Activated naive CD4-positive, alpha-beta T cell treated with anti-CD3 and anti-CD28 coated beads, Interleukin-2, amount 50 U/mL, for 72 hours (primary cell): ENCODE results near the gene ADRM1. TPM values are rescaled to one million over a fixed set of nuclear protein-coding genes. Genes with fewer than 3 reads are reported as not detected.
A peak's percentile ranks its signal among the peaks of the same experiment; 100 is the strongest.

Experiments
- ATAC-seq, 2 donors: fragments of 150-1000 bp; cut with Tn5 transposase; 2 replicates each; pipeline ENCODE4 v1.10.0; 2021; ENCODE audit warnings: mild to moderate bottlenecking in 2 of 2, moderate library complexity in 2 of 2
- DNase-seq, 2 donors: peaks; one replicate each; pipeline ENCODE4 v3.0.0; 2021 to 2022; ENCODE audit warnings: low spot score in 2 of 2
- H3K27ac Mint-ChIP-seq, 2 donors: one replicate each; pipeline ENCODE4 v1.8.0; 2022; ENCODE audit warnings: mild to moderate bottlenecking in 2 of 2, mixed read lengths in 2 of 2
- H3K36me3 Mint-ChIP-seq, 2 donors: one replicate each; pipeline ENCODE4 v1.8.0; 2022; ENCODE audit warnings: mixed read lengths in 2 of 2
- H3K9me3 Mint-ChIP-seq, 2 donors: one replicate each; pipeline ENCODE4 v1.8.0; 2022; ENCODE audit warnings: mixed read lengths in 2 of 2
- total RNA-seq, 2 donors: library from RNA; stranded (reverse); gene quantifications; one replicate each; pipeline ENCODE4 v1.2.3, GENCODE V29; 2022

The ADRM1 gene
- total RNA-seq, 2 donors from 2014 or later = 92.6 to 93.6 TPM

DNA sequence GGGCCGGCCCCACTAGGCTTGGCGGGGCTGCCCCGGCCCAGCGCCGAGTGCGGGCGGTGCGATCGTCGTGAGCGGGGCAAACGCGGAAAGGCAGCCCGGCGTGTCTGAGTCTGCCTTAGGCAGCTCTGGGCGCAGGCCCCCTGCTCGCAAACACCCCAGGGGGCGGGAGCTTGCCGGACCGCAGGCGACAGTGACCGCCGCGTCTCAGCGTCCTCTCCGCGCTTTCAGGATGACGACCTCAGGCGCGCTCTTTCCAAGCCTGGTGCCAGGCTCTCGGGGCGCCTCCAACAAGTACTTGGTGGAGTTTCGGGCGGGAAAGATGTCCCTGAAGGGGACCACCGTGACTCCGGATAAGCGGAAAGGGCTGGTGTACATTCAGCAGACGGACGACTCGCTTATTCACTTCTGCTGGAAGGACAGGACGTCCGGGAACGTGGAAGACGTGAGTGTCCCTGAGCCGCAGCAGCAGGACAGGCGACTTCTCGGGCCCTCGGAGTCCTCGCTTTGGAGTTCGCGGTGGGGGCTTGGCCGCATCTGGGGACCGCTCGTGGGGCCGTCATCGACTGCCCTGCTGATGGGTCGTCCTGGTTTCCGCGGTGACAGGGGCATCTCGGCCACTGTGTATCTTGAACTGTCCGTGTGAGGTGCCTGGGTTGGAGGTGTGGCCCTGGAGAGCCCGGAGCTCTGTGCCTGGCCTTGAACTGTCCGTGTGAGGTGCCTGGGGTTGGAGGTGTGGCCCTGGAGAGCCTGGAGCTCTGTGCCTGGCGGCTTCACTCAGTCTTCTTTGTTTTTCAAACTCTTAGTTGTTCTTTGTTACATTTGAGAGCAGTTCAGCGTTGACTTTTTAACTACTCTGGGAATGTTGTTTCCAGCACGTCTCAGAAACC is 786 bp downstream of the ADRM1 start:
- peak overlapping the region; percentile 94 to 98 for H3K27ac Mint-ChIP-seq
- ATAC-seq = peak in 1 of 2 donors; percentile 14
- DNase-seq = no peak
- H3K9me3 Mint-ChIP-seq = no peaks in the 10 kb centered on the region
- H3K36me3 Mint-ChIP-seq = peaks cover 13 to 31% of the 10 kb centered on the region in 2 donors

DNA sequence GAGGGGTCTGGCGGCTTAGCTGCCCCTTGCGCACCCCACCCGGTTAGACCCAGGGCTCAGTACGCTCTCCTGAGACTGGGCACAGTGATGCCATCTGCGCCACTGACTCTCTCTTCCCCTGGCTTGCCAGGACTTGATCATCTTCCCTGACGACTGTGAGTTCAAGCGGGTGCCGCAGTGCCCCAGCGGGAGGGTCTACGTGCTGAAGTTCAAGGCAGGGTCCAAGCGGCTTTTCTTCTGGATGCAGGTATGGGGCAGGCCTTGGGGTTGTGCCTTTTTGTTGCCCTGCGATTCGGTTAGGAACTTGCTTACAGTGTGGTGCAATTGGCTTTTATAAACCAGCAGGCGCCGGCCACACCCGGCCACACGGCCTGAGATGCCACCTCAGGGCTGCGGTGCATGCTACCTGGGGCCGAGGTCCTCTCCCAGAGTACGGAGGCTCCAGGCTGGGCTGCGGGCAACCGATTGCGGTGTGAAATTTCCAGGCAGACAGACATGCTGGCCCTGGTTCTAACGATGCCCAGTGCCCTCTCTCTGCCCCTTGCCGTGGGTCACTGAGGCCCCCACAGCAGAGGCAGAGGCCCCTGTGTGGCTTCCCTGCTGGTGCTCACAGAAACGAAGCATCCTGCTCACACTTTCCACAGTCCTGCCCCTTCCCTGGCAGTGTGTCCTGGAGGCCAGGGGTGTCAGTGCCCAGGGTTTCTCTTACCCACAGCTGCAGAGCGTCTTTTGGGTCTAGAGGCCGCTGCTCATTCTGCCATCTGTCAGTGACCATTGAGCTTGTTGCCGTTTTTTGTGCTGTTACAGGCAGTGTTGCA is 1.7 kb downstream of the ADRM1 start:
- DNase-seq (no peak), ATAC-seq (no peak)
- peak overlapping the region; percentile 94 to 98 for H3K27ac Mint-ChIP-seq
- peaks cover 13 to 31% of the 10 kb centered on the region in 2 donors for H3K36me3 Mint-ChIP-seq
- no peaks in the 10 kb centered on the region for H3K9me3 Mint-ChIP-seq

DNA sequence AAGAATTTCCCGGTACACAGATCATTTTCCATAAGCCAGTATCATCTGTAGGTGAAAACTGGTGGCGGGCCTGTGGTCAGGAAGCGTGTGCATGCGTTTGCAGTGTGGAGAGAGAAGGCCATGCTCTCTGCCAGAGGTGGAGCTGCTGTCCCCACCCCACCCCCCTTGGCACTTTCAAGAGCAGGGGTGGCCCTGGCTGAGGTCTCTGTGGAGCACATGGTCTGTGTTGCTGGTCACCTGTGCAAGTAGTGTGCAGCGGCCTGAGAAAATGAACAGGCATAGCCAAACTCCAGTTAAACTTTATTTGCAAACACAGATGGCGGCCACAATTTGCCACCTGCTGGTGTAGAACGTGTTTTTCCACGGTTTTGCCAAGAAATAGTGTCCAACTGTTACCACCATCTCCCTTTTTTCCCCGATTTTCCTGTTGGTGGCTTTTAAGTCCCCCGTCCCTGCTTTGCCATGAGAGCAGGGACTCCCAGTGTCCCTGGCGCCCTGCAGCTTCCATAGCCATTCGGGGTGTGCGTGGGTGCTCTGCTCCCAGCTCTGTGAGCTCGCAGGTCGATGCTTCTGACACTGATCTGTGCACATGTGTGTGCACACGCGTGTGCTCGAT is 2.5 kb downstream of the ADRM1 start:
- peaks cover 13 to 31% of the 10 kb centered on the region in 2 donors for H3K36me3 Mint-ChIP-seq
- DNase-seq = no peak

DNA sequence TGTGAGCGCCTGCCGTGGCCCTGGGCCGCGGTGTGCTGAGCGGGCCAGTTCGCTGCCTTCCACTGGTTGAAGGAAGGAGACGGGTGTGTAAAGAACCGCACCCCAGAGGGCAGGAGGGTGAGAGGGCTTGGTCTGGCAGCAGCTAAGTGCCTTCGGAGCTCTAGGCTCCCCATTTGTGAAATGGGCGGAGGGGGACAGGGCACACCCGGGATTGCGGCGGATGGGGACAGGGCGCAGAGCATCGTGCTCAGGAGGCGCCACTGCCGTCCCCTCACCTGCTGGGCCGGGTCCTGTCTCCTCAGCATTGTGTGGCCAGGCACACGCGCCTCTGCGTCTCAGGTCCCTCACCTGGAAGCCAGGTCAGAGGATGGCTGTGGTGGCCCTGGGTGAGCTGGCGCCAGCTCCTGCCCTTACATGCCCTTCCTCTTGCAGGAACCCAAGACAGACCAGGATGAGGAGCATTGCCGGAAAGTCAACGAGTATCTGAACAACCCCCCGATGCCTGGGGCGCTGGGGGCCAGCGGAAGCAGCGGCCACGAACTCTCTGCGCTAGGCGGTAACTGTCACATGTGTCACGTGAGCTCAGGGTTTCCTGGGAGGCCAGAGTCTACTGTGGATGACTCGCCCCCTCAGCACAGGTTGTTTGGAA is 3.1 kb downstream of the ADRM1 start:
- no peak for DNase-seq

More for the DNA sequence above, 2.5 kb downstream of the ADRM1 start:
- peak overlapping the region; percentile 25 to 94 for H3K27ac Mint-ChIP-seq
- ATAC-seq = no peak
- no peaks in the 10 kb centered on the region for H3K9me3 Mint-ChIP-seq

DNA sequence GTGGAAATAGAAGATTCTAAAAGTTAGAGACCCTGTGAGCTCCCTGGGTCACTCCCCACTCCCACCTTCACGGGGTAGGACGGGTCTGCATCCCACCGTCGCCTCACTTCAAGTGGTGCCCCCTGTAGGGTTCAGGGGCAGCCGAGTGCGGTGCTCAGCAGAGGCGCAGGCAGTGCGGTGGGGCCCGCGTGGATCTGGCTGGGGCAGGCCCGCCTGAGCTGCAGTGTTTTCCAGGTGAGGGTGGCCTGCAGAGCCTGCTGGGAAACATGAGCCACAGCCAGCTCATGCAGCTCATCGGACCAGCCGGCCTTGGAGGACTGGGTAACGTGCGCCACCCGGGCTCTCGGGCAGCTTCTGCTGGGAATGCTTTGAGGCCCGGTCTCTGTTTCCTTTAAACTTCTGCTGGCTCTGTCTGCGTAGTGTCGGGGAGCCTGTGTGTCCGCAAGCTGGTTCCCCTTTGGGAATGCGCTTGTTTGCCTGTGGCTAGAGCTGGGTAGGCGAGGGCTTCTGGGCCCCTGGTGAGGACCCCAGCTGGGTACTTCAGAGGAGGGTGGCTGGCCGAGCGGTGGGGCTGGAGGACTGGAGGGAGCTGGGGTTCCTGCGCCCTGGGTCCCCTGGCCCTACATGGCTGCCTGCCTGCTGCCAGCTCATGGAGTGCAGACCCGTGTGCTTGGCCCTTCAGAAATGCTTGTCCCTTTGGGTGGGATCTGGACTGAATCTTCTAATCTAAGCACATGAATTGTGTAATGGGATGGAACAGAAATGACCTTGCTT is 3.8 kb downstream of the ADRM1 start:
- Mint-ChIP-seq H3K36me3 (peaks cover 13 to 31% of the 10 kb centered on the region in 2 donors), H3K27ac (no peak overlapping the region), H3K9me3 (no peaks in the 10 kb centered on the region)
- ATAC-seq (no peak), DNase-seq (no peak)

More for the DNA sequence above, 3.1 kb downstream of the ADRM1 start:
- peak overlapping the region in 1 of 2 donors; percentile 25 for H3K27ac Mint-ChIP-seq
- no peaks in the 10 kb centered on the region for H3K9me3 Mint-ChIP-seq
- H3K36me3 Mint-ChIP-seq = peaks cover 13 to 31% of the 10 kb centered on the region in 2 donors
- no peak for ATAC-seq

GRCh38 chr20:62307226-62308101 is 4.7 kb downstream of the ADRM1 start:
- no peak for ATAC-seq
- no peak for DNase-seq
- peaks cover 13 to 26% of the 10 kb centered on the region in 2 donors for H3K36me3 Mint-ChIP-seq
- no peaks in the 10 kb centered on the region for H3K9me3 Mint-ChIP-seq
- H3K27ac Mint-ChIP-seq = peak overlapping the region in 1 of 2 donors; percentile 70

- no peaks in the 10 kb centered on the region for H3K9me3 Mint-ChIP-seq
- no peak for ATAC-seq
- DNase-seq = no peak
- peak overlapping the region in 1 of 2 donors; percentile 70 for H3K27ac Mint-ChIP-seq
- H3K36me3 Mint-ChIP-seq = peaks cover 13 to 26% of the 10 kb centered on the region in 2 donors
Measured at GRCh38 chr20:62308102-62308822, 5.5 kb downstream of the ADRM1 start.

DNA sequence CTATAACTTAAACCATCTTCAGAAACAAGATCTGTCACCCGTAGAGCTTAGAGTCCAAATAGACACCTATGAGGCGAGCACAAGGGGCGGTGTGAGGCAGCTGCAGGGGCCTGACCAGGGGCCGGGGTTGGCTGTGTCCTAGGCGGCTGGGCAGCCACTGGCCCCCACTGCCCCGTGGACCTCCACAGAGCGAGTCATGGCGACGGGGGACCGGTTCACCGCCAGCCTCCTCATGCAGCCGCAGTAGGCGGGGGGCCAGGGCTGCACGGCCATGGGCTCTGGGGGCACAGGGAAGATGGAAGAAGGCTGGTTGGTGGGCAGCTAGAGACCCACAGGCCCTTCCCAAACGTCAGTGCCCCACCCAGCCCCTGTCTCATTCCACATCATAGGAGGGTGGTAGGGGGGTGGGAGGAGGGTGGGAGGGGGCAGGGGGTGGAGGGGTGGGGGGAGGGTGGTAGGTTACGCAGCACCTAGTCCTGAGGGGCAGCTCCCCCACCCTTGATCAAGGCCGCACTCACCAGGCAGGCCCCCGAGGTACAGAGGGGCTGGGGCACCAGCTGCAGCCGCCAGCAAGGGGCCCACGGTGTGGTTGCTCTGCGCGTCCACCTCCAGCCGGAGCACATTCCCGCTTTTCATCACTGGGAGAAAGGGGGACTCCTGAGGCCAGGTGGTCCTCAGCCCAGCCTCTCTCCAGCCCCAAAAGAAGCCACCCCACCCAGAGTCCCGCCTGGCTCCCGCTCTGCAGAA is 6.6 kb downstream of the ADRM1 start:
- Mint-ChIP-seq H3K36me3 (peaks cover 3 to 16% of the 10 kb centered on the region in 2 donors), H3K27ac (no peak overlapping the region), H3K9me3 (no peaks in the 10 kb centered on the region)
- DNase-seq (no peak), ATAC-seq (no peak)

DNA sequence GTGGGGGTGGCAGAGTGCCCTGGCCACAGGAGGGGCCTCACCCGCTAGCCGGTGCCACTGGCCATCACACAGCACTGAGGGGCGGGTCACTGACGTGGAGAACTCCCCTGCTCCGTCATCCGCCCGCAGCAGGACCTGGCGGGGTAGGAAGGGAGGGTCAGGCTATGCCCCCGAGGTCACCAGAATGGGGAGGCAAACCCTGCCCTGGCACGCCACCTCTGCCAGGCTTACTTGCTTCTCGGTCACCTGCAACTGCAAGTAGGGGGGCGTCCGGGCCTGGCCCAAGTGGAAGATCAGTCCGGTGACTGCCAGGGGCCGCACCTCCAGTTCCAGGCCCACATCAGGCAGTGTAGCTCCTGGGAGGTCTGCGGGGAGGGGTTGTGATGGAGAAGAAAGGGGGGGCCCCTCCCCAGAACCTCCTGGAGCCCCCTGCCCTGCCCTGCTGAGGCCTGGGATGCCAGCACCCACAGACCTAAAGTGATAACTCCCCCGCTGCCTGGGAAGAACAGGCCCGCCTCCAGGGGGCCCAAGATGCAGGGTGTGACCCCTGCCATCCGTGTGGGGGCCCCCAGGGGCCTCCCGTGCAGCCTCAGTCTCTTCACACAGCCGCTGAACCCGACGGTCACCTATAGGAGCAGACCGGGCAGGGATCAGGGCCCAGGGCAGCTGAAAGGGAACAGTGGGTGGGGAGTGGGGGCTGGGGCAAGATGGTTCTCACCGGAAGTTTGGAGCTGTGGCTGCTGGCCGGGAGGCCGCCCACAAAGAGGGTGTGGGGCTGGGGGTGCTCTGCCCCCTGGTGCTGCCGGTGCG is 7.4 kb downstream of the ADRM1 start:
- Mint-ChIP-seq H3K9me3 (no peaks in the 10 kb centered on the region), H3K27ac (no peak overlapping the region), H3K36me3 (peaks cover 0 to 9% of the 10 kb centered on the region in 2 donors)
- ATAC-seq = peak in 1 of 2 donors; percentile 14
- no peak for DNase-seq

- ATAC-seq = peak in 1 of 2 donors; percentile 9
- Mint-ChIP-seq H3K9me3 (no peaks in the 10 kb centered on the region), H3K36me3 (peaks cover 0 to 5% of the 10 kb centered on the region in 2 donors), H3K27ac (no peak overlapping the region)
- no peak for DNase-seq
Measured at GRCh38 chr20:62310757-62311121, 7.9 kb downstream of the ADRM1 start.

- Mint-ChIP-seq H3K36me3 (peaks cover 0 to under 1% of the 10 kb centered on the region in 2 donors), H3K27ac (no peak overlapping the region), H3K9me3 (no peaks in the 10 kb centered on the region)
- ATAC-seq (no peak), DNase-seq (no peak)
Measured at GRCh38 chr20:62311150-62311549, 8.4 kb downstream of the ADRM1 start.

DNA sequence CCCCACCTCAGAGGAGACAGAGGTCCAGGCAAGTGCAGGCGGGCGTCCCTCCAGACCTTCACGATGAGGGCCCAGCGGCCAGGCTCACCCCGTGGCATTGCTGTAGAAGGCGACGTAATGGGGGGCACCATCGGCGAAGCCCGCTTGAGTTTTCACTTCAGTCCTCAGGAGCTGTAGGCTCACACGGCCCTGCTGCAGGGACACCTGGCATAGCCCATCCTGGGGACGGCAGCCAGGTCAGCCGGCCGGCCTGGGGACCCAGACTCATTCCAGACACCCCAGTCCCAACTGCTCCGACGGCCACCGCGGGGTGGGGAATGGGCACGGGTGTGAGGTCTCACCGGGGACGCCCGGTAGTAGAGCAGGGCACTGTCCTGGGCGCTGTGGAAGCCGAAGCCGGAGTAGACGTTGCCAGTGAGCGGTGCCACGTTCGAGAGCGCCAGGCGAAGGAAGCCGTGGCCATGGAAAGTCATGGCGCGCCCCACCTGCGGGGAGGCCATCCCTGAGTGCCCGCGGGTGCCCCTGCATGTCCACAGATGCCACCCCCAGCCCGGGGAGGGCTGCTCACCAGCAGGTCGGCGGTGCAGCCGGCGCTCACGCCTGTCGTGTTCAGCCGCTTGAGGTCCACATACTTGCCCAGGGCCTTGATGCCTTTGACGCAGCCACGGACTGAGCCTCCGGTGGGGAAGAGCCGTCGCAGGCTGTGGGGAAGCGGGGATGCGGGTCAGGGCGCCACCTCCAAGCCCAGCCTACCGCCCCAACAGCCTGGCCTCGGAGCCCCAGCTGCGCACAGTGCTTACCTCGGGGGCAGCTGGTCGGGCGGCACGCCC is 9.2 kb downstream of the ADRM1 start:
- Mint-ChIP-seq H3K9me3 (no peaks in the 10 kb centered on the region), H3K27ac (no peak overlapping the region), H3K36me3 (no peaks in the 10 kb centered on the region)
- DNase-seq = no peak
- ATAC-seq = no peak

DNA sequence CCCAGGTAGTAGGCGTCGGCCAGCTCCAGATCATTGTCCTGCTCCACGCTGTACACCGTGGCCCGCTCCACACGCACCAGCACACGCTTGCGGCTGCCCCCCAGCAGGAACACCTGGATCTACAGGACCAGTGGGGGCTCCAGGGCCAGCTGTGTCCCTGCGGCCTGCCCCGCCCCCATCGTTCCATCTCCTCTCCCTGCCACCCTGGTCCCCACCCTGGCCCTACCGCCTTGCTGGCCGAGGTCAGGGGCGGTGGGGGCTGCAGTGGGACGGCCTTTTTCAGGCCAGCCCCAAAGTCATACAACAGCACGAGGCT is 9.8 kb downstream of the ADRM1 start:
- H3K36me3 Mint-ChIP-seq = no peaks in the 10 kb centered on the region
- H3K27ac Mint-ChIP-seq = no peak overlapping the region
- ATAC-seq = no peak
- no peak for DNase-seq
- H3K9me3 Mint-ChIP-seq = no peaks in the 10 kb centered on the region
